Hepatocyte (in vitro differentiated cells): Measurements from ENCODE around the gene SEPTIN10. TPM values are rescaled to one million over a fixed set of nuclear protein-coding genes. Genes with fewer than 3 reads are reported as not detected.

Experiments used
- DNase-seq: peaks from one replicate; pipeline ENCODE4 v3.0.0-alpha.2; 2016; ENCODE audit warnings: low spot score
- H2AFZ ChIP-seq: fragments of 200-600 bp; sonication (generic); 2 replicates; pipeline ENCODE4 v1.6.0; 2016; ENCODE audit warnings: antibody characterized with exemption, mild to moderate bottlenecking
- H3K27ac ChIP-seq: fragments of 200-600 bp; sonication (generic); 2 replicates; pipeline ENCODE4 v1.5.1; 2016; ENCODE audit warnings: mild to moderate bottlenecking
- H3K27me3 ChIP-seq: fragments of 200-600 bp; sonication (generic); 2 replicates; pipeline ENCODE4 v1.6.1; 2016
- H3K36me3 ChIP-seq: fragments of 200-600 bp; sonication (generic); replicated peaks from 2 replicates; pipeline ENCODE4 v1.5.1; 2016; ENCODE audit warnings: low read depth; ENCODE audit not compliant: insufficient read depth
- H3K4me1 ChIP-seq: fragments of 200-600 bp; sonication (generic); 2 replicates; pipeline ENCODE4 v1.5.1; 2016; ENCODE audit warnings: mild to moderate bottlenecking, moderate library complexity; ENCODE audit not compliant: insufficient read depth
- H3K4me2 ChIP-seq: fragments of 200-600 bp; sonication (generic); 2 replicates; pipeline ENCODE4 v1.6.0; 2016
- H3K4me3 ChIP-seq: fragments of 200-600 bp; sonication (generic); 2 replicates; pipeline ENCODE4 v1.5.1; 2016; ENCODE audit warnings: mild to moderate bottlenecking
- H3K79me2 ChIP-seq: fragments of 200-600 bp; sonication (generic); 2 replicates; pipeline ENCODE4 v1.6.0; 2017; ENCODE audit warnings: mild to moderate bottlenecking
- H3K9me2 ChIP-seq: fragments of 200-600 bp; sonication (generic); replicated peaks from 2 replicates; pipeline ENCODE4 v1.6.0; 2017; ENCODE audit warnings: mild to moderate bottlenecking; ENCODE audit not compliant: insufficient read depth
- H3K9me3 ChIP-seq: fragments of 200-600 bp; sonication (generic); 2 replicates; pipeline ENCODE4 v1.5.1; 2016; ENCODE audit warnings: low read depth, mild to moderate bottlenecking
- H4K20me1 ChIP-seq: fragments of 200-600 bp; sonication (generic); 2 replicates; pipeline ENCODE4 v1.6.0; 2016; ENCODE audit warnings: mild to moderate bottlenecking; ENCODE audit not compliant: insufficient read depth, poor library complexity, severe bottlenecking
- EZH2 ChIP-seq: fragments of 200-600 bp; sonication (generic); IDR thresholded peaks from 2 replicates; pipeline ENCODE4 v1.6.1; 2016; ENCODE audit warnings: antibody characterized with exemption, mild to moderate bottlenecking, borderline replicate concordance
- EZH2phosphoT487 ChIP-seq: fragments of 200-600 bp; sonication (generic); IDR thresholded peaks from one replicate; pipeline ENCODE4 v1.6.1; 2018; ENCODE audit warnings: antibody characterized with exemption, mild to moderate bottlenecking, low read depth, moderate library complexity; ENCODE audit not compliant: unreplicated experiment, severe bottlenecking
- WGBS: methylation state at CpG from one replicate; pipeline ENCODE4 v1.1.6; 2016; ENCODE audit warnings: low lambda C conversion rate; ENCODE audit errors: missing lambda C conversion rate; 5-methylcytosine and 5-hydroxymethylcytosine counted together
- polyA plus RNA-seq: library from polyadenylated mRNA; unstranded; fragments of >200 nt; fragmentation: Nextera tagmentation; extraction: Ambion mirVana; gene quantifications from 2 replicates; pipeline ENCODE4 v1.2.1, GENCODE V29; 2016
- total RNA-seq: library from RNA; depleted of rRNA; stranded (reverse); fragments of >200 nt; gene quantifications from 2 replicates; pipeline ENCODE4 v1.2.3, GENCODE V29; 2014
- TF ChIP-seq, protein P1 (sequence below): fragments of 200-600 bp; sonication (generic); IDR thresholded peaks from 2 replicates; pipeline ENCODE4 v1.5.1; 2016; ENCODE audit warnings: antibody characterized with exemption, mild to moderate bottlenecking; ENCODE audit not compliant: poor library complexity

SEPTIN10 gene
- total and polyA plus RNA-seq, 2 experiments from 2014 or later: 38.7 to 58.7 TPM

DNA sequence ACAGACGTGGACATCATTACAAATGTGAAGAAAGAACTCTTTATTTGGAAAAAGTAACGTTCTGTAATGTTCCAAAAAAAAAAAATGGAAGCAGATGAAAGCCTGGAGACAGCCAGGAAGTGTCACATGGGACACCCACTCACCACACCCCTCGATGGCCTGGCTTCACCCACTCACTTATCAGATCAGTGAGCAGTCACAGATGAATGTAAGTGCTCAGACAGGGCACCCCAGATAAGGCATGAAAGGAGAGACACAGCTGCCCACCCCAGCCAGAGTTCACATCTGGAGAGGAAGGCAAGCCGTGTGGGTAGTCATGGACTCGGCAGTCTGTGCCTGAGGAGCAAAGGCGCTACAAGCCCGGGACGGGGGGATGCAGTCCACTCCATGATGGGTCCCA is 105.2 kb downstream of the SEPTIN10 start:
- Histone ChIP-seq H3K27ac (no peak overlapping the region), H3K79me2 (no peaks in the 10 kb centered on the region), H4K20me1 (no peaks in the 10 kb centered on the region), H3K36me3 (no peaks in the 10 kb centered on the region), H3K27me3 (no peaks in the 10 kb centered on the region), H3K4me3 (no peak overlapping the region), H3K4me2 (no peak overlapping the region), H3K4me1 (no peaks in the 10 kb centered on the region), H3K9me2 (no peaks in the 10 kb centered on the region), H3K9me3 (no peaks in the 10 kb centered on the region), H2AFZ (no peak overlapping the region)
- DNase-seq: no peak
- TF ChIP-seq, protein P1, sequence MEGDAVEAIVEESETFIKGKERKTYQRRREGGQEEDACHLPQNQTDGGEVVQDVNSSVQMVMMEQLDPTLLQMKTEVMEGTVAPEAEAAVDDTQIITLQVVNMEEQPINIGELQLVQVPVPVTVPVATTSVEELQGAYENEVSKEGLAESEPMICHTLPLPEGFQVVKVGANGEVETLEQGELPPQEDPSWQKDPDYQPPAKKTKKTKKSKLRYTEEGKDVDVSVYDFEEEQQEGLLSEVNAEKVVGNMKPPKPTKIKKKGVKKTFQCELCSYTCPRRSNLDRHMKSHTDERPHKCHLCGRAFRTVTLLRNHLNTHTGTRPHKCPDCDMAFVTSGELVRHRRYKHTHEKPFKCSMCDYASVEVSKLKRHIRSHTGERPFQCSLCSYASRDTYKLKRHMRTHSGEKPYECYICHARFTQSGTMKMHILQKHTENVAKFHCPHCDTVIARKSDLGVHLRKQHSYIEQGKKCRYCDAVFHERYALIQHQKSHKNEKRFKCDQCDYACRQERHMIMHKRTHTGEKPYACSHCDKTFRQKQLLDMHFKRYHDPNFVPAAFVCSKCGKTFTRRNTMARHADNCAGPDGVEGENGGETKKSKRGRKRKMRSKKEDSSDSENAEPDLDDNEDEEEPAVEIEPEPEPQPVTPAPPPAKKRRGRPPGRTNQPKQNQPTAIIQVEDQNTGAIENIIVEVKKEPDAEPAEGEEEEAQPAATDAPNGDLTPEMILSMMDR: no peak
- no peak for TF ChIP-seq EZH2phosphoT487
- no peak for TF ChIP-seq EZH2
- WGBS: 84% methylated on average over 8 of the region's 8 CpGs

DNA sequence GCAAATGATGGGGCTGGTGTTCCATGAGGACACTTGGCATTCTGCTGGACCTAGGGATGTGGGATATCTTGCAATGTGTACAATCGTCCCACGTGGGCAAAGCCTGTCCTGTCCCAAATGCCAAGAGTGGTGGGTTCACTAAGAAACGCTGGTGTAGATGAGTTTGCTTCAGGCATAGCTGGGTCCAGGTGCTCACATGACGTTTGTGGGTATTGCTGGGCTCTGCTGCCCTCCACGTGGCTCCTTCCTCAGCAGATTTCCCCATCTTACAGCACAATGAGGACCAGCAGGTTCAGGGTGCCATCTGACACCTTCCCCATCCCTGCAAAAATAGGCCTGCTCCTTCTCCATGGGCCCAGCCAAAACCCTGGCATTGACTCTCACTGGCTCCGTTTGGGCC is 105.9 kb downstream of the SEPTIN10 start:
- Histone ChIP-seq H4K20me1 (no peaks in the 10 kb centered on the region), H3K4me1 (no peaks in the 10 kb centered on the region), H3K27ac (no peak overlapping the region), H3K79me2 (no peaks in the 10 kb centered on the region), H3K27me3 (no peaks in the 10 kb centered on the region), H3K9me3 (no peaks in the 10 kb centered on the region), H3K4me3 (no peak overlapping the region), H3K36me3 (no peaks in the 10 kb centered on the region), H3K4me2 (no peak overlapping the region), H3K9me2 (no peaks in the 10 kb centered on the region), H2AFZ (no peak overlapping the region)
- no peak for DNase-seq
- 84% methylated on average over 6 of the region's 6 CpGs for WGBS
- no peak for TF ChIP-seq EZH2phosphoT487

DNA sequence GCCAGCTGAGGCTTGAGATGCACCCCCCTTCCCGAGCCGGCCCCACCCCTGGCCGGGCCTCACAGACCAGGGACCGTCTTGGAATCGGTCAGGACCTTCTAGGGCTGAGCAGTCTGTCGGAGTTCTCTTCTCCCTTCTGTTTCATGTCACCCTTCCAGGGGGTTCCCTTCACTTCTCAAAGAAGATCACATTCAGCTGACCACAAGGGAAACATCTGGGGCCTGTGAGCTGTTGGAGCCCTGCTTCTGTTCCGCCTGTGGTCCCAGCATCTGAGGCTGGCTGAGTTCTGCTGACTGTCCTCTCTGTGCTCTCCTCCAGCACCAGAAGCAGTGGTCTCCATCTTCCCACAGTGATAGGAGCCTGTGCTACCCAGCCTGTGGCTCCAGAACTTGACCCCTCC is 106.5 kb downstream of the SEPTIN10 start:
- H3K4me1 ChIP-seq: no peaks in the 10 kb centered on the region
- H3K27me3 ChIP-seq: no peaks in the 10 kb centered on the region
- no peaks in the 10 kb centered on the region for H3K9me2 ChIP-seq
- H3K36me3 ChIP-seq: no peaks in the 10 kb centered on the region
- DNase-seq: no peak
- no peak overlapping the region for H2AFZ ChIP-seq
- no peak overlapping the region for H3K4me2 ChIP-seq
- H3K27ac ChIP-seq: no peak overlapping the region
- H4K20me1 ChIP-seq: no peaks in the 10 kb centered on the region
- 96% methylated on average over 7 of the region's 7 CpGs for WGBS
- no peaks in the 10 kb centered on the region for H3K9me3 ChIP-seq
- H3K4me3 ChIP-seq: no peak overlapping the region
- TF ChIP-seq EZH2phosphoT487: no peak
- TF ChIP-seq, protein P1: no peak
- TF ChIP-seq EZH2: no peak
- H3K79me2 ChIP-seq: no peaks in the 10 kb centered on the region

DNA sequence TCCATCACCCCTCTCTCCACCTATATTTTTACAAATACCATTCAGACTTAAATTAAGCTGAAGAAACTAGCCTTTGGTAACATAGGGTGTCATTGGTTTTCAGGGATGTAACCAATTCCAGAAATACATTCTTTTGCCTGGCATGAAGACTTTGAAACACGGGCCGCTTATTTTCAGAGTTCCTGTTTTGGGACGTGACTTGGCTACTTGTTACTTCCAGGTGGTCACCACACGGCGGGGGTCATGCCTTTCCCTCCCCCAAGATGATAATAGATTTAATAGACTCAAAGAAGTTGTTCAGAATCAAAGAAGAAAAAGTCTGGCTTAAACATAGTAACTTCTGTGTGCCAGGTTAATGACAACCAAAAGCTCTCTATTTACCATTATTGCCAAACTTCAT is 110.6 kb downstream of the SEPTIN10 start:
- no peaks in the 10 kb centered on the region for H3K9me3 ChIP-seq
- peaks cover 14% of the 10 kb centered on the region for H3K4me1 ChIP-seq
- WGBS: 79% methylated on average over 5 of the region's 5 CpGs
- H3K4me3 ChIP-seq: no peak overlapping the region
- H3K4me2 ChIP-seq: no peak overlapping the region
- no peaks in the 10 kb centered on the region for H3K79me2 ChIP-seq
- H2AFZ ChIP-seq: no peak overlapping the region
- H3K27ac ChIP-seq: no peak overlapping the region
- H3K27me3 ChIP-seq: no peaks in the 10 kb centered on the region
- no peaks in the 10 kb centered on the region for H3K36me3 ChIP-seq
- no peaks in the 10 kb centered on the region for H3K9me2 ChIP-seq
- DNase-seq: no peak
- H4K20me1 ChIP-seq: no peaks in the 10 kb centered on the region
- TF ChIP-seq, protein P1: no peak
